GM23338 (cell line): ENCODE measurements around the gene ABCA12.

ENCODE experiments used
- CREB1 ChIP-seq: fragments of 250-450 bp; sonication (Bioruptor Pico); IDR thresholded peaks from 2 replicates; pipeline ENCODE4 v1.5.0; 2020; ENCODE audit warnings: low read depth, mild to moderate bottlenecking, moderate library complexity
- EZH2 ChIP-seq: fragments of 200-600 bp; sonication (generic); IDR thresholded peaks from one replicate; pipeline ENCODE4 v1.8.0; 2017; ENCODE audit warnings: antibody characterized with exemption, mild to moderate bottlenecking, low read depth; ENCODE audit not compliant: unreplicated experiment
- EZH2phosphoT487 ChIP-seq: fragments of 200-600 bp; sonication (generic); IDR thresholded peaks from one replicate; pipeline ENCODE4 v1.8.1; 2018; ENCODE audit warnings: antibody characterized with exemption; ENCODE audit not compliant: unreplicated experiment
- NANOG ChIP-seq: IDR thresholded peaks from 2 replicates; pipeline ENCODE4 v1.6.1; 2016; ENCODE audit warnings: antibody characterized with exemption, borderline replicate concordance
- POLR2AphosphoS5 ChIP-seq: IDR thresholded peaks from 2 replicates; pipeline ENCODE4 v1.6.1; 2016; ENCODE audit warnings: antibody characterized with exemption, low read depth
- STAT1 ChIP-seq: IDR thresholded peaks from one replicate; pipeline ENCODE4 v1.6.1; 2016; ENCODE audit warnings: antibody characterized with exemption; ENCODE audit not compliant: unreplicated experiment
- TF ChIP-seq, protein P1 (sequence below), 2 experiments: fragments of 200-600 bp in 1 of 2; sonication (generic) in 1 of 2; conservative IDR thresholded peaks; 2 replicates each; pipeline versions ENCODE4 v1.5.1 to v1.6.1; 2016 to 2017; ENCODE audit warnings: antibody characterized with exemption in 2 of 2, low read depth in 2 of 2, mild to moderate bottlenecking in 2 of 2, moderate library complexity in 1 of 2
- TF ChIP-seq, protein P2 (sequence below): IDR thresholded peaks from one replicate; pipeline ENCODE4 v1.6.1; 2018; ENCODE audit warnings: antibody characterized with exemption; ENCODE audit not compliant: unreplicated experiment

DNA sequence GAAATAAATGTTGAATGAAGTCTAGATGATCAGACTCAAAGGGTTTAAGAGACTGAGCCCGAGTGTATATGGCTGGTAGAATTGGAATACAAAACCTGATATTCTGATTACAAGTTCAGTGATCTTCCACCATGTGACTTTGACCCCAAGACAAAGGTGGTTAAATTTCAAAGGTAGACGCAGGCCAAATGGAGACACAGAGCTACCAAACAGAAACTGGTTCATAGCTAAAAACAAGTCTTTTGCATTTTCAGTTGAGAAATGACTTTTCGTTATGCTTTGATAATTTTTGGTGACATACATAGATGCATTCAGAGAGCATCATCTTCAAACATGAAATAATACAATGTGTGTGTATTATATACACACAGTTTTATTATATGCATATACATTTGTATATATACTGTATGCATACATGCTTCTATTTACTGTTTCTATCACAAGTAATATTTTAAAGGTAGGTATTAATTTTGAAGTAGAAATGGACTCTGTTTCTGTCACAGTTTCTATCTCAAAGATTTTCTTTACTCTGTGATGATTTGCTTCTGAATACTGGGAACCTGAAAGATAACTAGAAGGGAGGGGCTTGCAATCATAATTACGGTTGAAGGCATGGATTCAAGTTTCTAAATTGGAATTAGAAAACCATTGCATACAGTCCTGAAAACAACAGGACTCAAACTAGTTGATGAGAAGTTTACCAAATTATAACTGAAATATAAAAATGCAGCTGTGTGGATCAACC lies 142.3 kb downstream of the ABCA12 start:
- TF ChIP-seq, protein P1, sequence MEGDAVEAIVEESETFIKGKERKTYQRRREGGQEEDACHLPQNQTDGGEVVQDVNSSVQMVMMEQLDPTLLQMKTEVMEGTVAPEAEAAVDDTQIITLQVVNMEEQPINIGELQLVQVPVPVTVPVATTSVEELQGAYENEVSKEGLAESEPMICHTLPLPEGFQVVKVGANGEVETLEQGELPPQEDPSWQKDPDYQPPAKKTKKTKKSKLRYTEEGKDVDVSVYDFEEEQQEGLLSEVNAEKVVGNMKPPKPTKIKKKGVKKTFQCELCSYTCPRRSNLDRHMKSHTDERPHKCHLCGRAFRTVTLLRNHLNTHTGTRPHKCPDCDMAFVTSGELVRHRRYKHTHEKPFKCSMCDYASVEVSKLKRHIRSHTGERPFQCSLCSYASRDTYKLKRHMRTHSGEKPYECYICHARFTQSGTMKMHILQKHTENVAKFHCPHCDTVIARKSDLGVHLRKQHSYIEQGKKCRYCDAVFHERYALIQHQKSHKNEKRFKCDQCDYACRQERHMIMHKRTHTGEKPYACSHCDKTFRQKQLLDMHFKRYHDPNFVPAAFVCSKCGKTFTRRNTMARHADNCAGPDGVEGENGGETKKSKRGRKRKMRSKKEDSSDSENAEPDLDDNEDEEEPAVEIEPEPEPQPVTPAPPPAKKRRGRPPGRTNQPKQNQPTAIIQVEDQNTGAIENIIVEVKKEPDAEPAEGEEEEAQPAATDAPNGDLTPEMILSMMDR (conservative IDR thresholded peaks at IDR 0.05; ENCODE audit: low read depth in 2 of 2): no peak
- TF ChIP-seq EZH2phosphoT487 (no peak), NANOG (no peak), CREB1 (CRISPR knock-in tag) (no peak), EZH2 (no peak), STAT1 (no peak), POLR2AphosphoS5 (no peak)
- TF ChIP-seq, protein P2, sequence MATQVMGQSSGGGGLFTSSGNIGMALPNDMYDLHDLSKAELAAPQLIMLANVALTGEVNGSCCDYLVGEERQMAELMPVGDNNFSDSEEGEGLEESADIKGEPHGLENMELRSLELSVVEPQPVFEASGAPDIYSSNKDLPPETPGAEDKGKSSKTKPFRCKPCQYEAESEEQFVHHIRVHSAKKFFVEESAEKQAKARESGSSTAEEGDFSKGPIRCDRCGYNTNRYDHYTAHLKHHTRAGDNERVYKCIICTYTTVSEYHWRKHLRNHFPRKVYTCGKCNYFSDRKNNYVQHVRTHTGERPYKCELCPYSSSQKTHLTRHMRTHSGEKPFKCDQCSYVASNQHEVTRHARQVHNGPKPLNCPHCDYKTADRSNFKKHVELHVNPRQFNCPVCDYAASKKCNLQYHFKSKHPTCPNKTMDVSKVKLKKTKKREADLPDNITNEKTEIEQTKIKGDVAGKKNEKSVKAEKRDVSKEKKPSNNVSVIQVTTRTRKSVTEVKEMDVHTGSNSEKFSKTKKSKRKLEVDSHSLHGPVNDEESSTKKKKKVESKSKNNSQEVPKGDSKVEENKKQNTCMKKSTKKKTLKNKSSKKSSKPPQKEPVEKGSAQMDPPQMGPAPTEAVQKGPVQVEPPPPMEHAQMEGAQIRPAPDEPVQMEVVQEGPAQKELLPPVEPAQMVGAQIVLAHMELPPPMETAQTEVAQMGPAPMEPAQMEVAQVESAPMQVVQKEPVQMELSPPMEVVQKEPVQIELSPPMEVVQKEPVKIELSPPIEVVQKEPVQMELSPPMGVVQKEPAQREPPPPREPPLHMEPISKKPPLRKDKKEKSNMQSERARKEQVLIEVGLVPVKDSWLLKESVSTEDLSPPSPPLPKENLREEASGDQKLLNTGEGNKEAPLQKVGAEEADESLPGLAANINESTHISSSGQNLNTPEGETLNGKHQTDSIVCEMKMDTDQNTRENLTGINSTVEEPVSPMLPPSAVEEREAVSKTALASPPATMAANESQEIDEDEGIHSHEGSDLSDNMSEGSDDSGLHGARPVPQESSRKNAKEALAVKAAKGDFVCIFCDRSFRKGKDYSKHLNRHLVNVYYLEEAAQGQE: no peak
